Tibial nerve (tissue), 4 donors: ENCODE data around the gene RSPH9.

Experiments used
- EP300 ChIP-seq, 2 donors: sonication (generic); formaldehyde crosslinking; IDR thresholded peaks; one replicate each; pipeline ENCODE4 v1.6.1; 2017; ENCODE audit warnings: antibody characterized with exemption in 2 of 2, mild to moderate bottlenecking in 1 of 2
- POLR2A ChIP-seq, 2 donors: fragments of 450-650 bp; IDR thresholded peaks; one replicate each; pipeline ENCODE4 v1.6.1; 2017; ENCODE audit warnings: antibody characterized with exemption in 2 of 2, mild to moderate bottlenecking in 2 of 2, moderate library complexity in 2 of 2
- TF ChIP-seq, protein P1 (sequence below), 5 experiments: fragments of 200-600 bp in 3 of 5; fragments of 450-650 bp in 2 of 5; sonication (generic) in 3 of 5; IDR thresholded peaks; one replicate each; pipeline ENCODE4 v1.5.1; 2016 to 2019; ENCODE audit warnings: antibody characterized with exemption in 5 of 5, mild to moderate bottlenecking in 3 of 5, moderate library complexity in 2 of 5

DNA sequence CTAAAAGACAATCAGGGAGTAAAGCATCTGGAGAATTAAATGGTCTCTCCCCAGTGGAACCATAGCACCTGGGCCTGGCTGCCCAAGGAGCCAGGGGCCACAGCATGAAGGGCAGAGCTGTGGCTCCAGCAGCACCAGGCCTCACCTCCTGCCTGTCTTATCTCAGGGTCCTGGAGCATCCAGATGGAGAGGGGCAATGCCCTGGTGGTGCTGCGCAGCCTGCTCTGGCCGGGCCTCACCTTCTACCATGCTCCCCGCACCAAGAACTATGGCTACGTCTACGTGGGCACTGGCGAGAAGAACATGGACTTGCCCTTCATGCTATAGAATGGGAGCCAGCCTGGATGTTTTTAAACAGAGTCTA lies 25.8 kb downstream of the RSPH9 start:
- TF ChIP-seq, protein P1, sequence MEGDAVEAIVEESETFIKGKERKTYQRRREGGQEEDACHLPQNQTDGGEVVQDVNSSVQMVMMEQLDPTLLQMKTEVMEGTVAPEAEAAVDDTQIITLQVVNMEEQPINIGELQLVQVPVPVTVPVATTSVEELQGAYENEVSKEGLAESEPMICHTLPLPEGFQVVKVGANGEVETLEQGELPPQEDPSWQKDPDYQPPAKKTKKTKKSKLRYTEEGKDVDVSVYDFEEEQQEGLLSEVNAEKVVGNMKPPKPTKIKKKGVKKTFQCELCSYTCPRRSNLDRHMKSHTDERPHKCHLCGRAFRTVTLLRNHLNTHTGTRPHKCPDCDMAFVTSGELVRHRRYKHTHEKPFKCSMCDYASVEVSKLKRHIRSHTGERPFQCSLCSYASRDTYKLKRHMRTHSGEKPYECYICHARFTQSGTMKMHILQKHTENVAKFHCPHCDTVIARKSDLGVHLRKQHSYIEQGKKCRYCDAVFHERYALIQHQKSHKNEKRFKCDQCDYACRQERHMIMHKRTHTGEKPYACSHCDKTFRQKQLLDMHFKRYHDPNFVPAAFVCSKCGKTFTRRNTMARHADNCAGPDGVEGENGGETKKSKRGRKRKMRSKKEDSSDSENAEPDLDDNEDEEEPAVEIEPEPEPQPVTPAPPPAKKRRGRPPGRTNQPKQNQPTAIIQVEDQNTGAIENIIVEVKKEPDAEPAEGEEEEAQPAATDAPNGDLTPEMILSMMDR (IDR thresholded peaks at IDR 0.05) = no peak
- TF ChIP-seq POLR2A (IDR thresholded peaks at IDR 0.05) (no peak), EP300 (IDR thresholded peaks at IDR 0.05) (no peak)
